Lung (tissue), 12 donors: Measurements from ENCODE around the gene BABAM2. TPM values are rescaled to one million over a fixed set of nuclear protein-coding genes. Genes with fewer than 3 reads are reported as not detected.

ENCODE experiments used
- ATAC-seq: fragments of 200-7000 bp; cut with Tn5 transposase; one replicate; pipeline ENCODE4 v1.9.1; 2020; ENCODE audit warnings: moderate number of reproducible peaks; ENCODE audit not compliant: insufficient read depth, low FRiP score
- DNase-seq, 3 donors: peaks; one replicate each; pipeline ENCODE4 v3.0.0-alpha.2; 2013 to 2017
- H3K27ac ChIP-seq, 2 donors: one replicate each; pipeline ENCODE4 v1.5.1; 2013; ENCODE audit warnings: mild to moderate bottlenecking in 2 of 2, moderate library complexity in 2 of 2, control low read depth in 1 of 2, inconsistent platforms in 1 of 2, low read depth in 1 of 2, low read length in 1 of 2
- H3K27me3 ChIP-seq, 3 donors: one replicate each; pipeline ENCODE4 v1.5.1; 2013; ENCODE audit warnings: low read length in 2 of 3; ENCODE audit not compliant: control insufficient read depth in 3 of 3, insufficient read depth in 3 of 3
- H3K36me3 ChIP-seq, 4 donors: one replicate each; pipeline ENCODE4 v1.5.1; 2013; ENCODE audit warnings: low read length in 4 of 4, mild to moderate bottlenecking in 1 of 4, moderate library complexity in 1 of 4; ENCODE audit not compliant: control insufficient read depth in 4 of 4, insufficient read depth in 4 of 4
- H3K4me1 ChIP-seq, 5 donors: one replicate each; pipeline ENCODE4 v1.5.1; 2013; ENCODE audit warnings: low read length in 5 of 5, mild to moderate bottlenecking in 2 of 5, moderate library complexity in 1 of 5; ENCODE audit not compliant: control insufficient read depth in 5 of 5, insufficient read depth in 5 of 5
- H3K4me3 ChIP-seq: one replicate; pipeline ENCODE4 v1.5.1; 2013; ENCODE audit warnings: mild to moderate bottlenecking, control low read depth, moderate library complexity
- H3K9ac ChIP-seq, 2 donors: one replicate each; pipeline ENCODE4 v1.5.1; 2013; ENCODE audit warnings: low read length in 2 of 2, control low read depth in 1 of 2; ENCODE audit not compliant: insufficient read depth in 1 of 2
- H3K9me3 ChIP-seq, 4 donors: one replicate each; pipeline ENCODE4 v1.5.1; 2013; ENCODE audit warnings: low read length in 3 of 4, mild to moderate bottlenecking in 1 of 4, moderate library complexity in 1 of 4; ENCODE audit not compliant: control insufficient read depth in 4 of 4, insufficient read depth in 3 of 4
- CTCF ChIP-seq: IDR thresholded peaks from 2 replicates; pipeline ENCODE4 v1.5.1; 2012; ENCODE audit warnings: mild to moderate bottlenecking; ENCODE audit errors: control extremely low read depth, extremely low read depth
- WGBS, 2 donors: extraction: QIAGEN DNeasy Blood & Tissue Kit; methylation state at CpG; one replicate each; pipeline ENCODE4 v1.1.7; 2013; 5-methylcytosine and 5-hydroxymethylcytosine counted together
- polyA plus RNA-seq, 2 donors: library from polyadenylated mRNA; stranded (reverse); fragments of 200-250 nt; gene quantifications; one replicate each; pipeline ENCODE4 v1.2.1, GENCODE V29; 2013
- total RNA-seq, 2 donors: library from RNA; depleted of rRNA in 1 of 2; stranded (reverse); fragments of >200 nt in 1 of 2; gene quantifications; one replicate each; pipeline ENCODE4 v1.2.1, GENCODE V29; 2014 to 2021
- donor health status: control.
- donor health status: control.
- donor health status: Bipolar disorder and iron deficiency.
- donor health status: healthy.
- donor health status: DM: yes; HTN: yes; CAD: no.

Gene BABAM2
- total and polyA plus RNA-seq, 4 donors, result 19.0 to 43.3 (median 33.7) TPM

DNA sequence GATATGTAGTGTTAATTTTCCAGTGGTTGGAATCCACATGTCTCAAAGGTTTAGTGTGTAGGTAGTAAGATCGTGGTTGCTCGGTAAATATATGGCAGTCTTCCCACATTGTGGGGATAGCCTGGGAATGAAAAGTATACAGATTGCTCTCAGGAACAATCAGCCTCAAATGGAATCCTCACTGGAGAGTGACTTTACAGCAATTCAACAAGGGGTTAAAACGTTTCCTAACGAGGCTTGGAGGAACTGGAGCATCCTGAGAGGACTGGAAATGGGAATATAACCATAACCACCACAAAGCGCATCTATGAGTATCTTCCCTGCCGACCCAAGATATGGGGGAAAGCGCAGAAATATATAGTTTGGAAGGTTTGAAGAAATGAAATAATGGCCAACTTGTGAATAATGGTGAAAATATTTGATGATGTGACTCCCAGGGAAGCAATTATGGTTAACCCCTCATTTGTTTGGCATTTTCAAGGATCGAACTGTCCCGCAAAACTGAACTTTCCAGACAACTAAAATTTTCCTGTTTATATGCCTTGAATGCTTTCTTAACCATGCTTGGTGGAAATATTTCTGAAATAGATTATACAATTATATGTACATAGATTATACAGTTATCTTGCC lies 401.4 kb downstream of the BABAM2 start:
- Histone ChIP-seq H3K4me3 (no peak overlapping the region), H3K9ac (no peak overlapping the region), H3K4me1 (peaks cover 0 to 4% (median 0%) of the 10 kb centered on the region in 5 donors), H3K27me3 (no peaks in the 10 kb centered on the region), H3K9me3 (no peaks in the 10 kb centered on the region), H3K27ac (no peak overlapping the region), H3K36me3 (peaks cover 0 to 3% (median under 1%) of the 10 kb centered on the region in 4 donors)
- DNase-seq (no peak), ATAC-seq (no peak)
- WGBS, 2 donors, result 91 to 92% methylated on average over 9 of the region's 9 CpGs
- TF ChIP-seq CTCF, result no peak

DNA sequence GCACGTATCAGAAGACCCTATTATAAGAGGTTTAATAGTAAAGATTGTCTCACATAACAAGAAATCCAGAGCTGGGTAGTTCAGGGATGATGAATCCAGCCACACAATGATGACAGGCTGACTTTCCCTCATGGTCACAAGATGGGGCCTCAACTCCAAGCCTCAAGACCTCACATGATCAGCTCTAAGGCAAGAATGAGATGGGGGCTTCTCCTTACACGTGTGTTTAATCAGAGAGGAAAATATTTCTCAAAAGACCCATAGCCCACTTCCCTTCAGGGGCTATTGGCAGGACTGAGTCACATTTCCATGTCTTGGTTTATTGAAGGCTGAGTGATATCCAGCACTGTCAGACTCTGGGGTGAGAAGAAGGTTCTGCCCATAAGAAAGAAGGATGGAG lies 402.0 kb downstream of the BABAM2 start:
- no peak for TF ChIP-seq CTCF

DNA sequence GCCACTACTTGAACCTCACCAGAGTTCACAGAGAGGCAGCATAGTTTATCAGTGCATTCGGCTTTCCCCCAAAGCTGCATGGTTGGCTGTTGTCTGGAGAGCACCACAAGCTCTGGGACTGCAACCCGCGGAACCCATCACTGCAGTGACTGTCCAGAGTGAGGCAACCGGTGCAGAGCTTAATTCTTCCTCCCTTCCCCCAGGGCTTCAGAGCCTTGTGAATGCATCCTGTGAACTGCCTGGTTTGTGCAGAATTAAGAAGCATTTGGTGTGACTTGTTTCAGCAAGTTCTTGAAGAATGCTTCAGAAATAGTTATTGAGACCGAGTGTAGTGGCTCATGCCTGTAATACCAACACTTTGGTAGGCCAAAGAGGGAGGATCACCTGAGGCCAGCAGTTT lies 402.9 kb downstream of the BABAM2 start:
- no peak overlapping the region for H3K4me3 ChIP-seq
- H3K4me1 ChIP-seq, result peaks cover 0 to 4% (median 0%) of the 10 kb centered on the region in 5 donors
- no peak overlapping the region for H3K9ac ChIP-seq
- DNase-seq, result peak in 1 of 3 donors; percentile 6
- no peak for ATAC-seq
- no peaks in the 10 kb centered on the region for H3K9me3 ChIP-seq
- H3K36me3 ChIP-seq, result peaks cover 0 to 7% (median 2%) of the 10 kb centered on the region in 4 donors
- 74 to 81% methylated on average over 5 of the region's 5 CpGs for WGBS, 2 donors
- no peak for TF ChIP-seq CTCF
- no peak overlapping the region for H3K27ac ChIP-seq
- H3K27me3 ChIP-seq, result no peaks in the 10 kb centered on the region

More for the DNA sequence above, 402.0 kb downstream of the BABAM2 start:
- WGBS, 2 donors, result 79 to 84% methylated on average over 2 of the region's 2 CpGs
- Histone ChIP-seq H3K9ac (no peak overlapping the region), H3K27ac (no peak overlapping the region), H3K27me3 (no peaks in the 10 kb centered on the region), H3K36me3 (peaks cover 0 to 3% (median under 1%) of the 10 kb centered on the region in 4 donors), H3K9me3 (no peaks in the 10 kb centered on the region), H3K4me3 (no peak overlapping the region), H3K4me1 (peaks cover 0 to 4% (median 0%) of the 10 kb centered on the region in 5 donors)
- ATAC-seq, result no peak
- peak in 1 of 3 donors; percentile 2 for DNase-seq
